HCT116 (cell line): ENCODE results near the gene FXYD2. TPM values are rescaled to one million over a fixed set of nuclear protein-coding genes. Genes with fewer than 3 reads are reported as not detected.
"Not testable (repeated sequence)": the region's sequence is repeated elsewhere in the genome, so short reads cannot be mapped to it uniquely, and the experiment has no call there.

Source experiments
- ATAC-seq: fragments of 200-7000 bp; cut with Tn5 transposase; 2 replicates; pipeline ENCODE4 v1.9.1; 2020; ENCODE audit warnings: mild to moderate bottlenecking, moderate library complexity
- BruUV-seq: library from RNA; stranded (reverse); fragments of 400-500 nt; replicated peaks from 2 replicates; lab custom pipeline; 2021; lab: Mats Ljungman, UMichigan
- CTCF ChIA-PET: fragments of 300-600 bp; sonication (Branson Sonifier 250); formaldehyde crosslinking; loops from one replicate; lab custom pipeline; 2021; ENCODE audit warnings: antibody characterized with exemption; lab: Charles Lee
- POLR2A ChIA-PET: fragments of 300-600, 350-600 bp; sonication (Branson Sonifier 250); formaldehyde crosslinking; loops from one replicate; lab custom pipeline; 2021; ENCODE audit warnings: antibody characterized with exemption; lab: Charles Lee
- RAD21 ChIA-PET, 2 experiments: fragments of 300-600 bp; sonication (Branson Sonifier 250); formaldehyde crosslinking; loops; one replicate each; lab custom pipeline; 2023; ENCODE audit warnings: low total read pairs in 2 of 2; ENCODE audit not compliant: uncharacterized antibody in 2 of 2, unreplicated experiment in 2 of 2, low non-redundant PET in 1 of 2; lab: Charles Lee
- DNase-seq: peaks from one replicate; pipeline ENCODE4 v3.0.0-alpha.2; 2010; ENCODE audit warnings: low read depth, low spot score
- H2AFZ ChIP-seq: fragments of 200-600 bp; shearing (Covaris generic), sonication (generic); 2 replicates; pipeline ENCODE4 v1.6.1; 2017; ENCODE audit warnings: low read depth, mixed run types, mixed read lengths, antibody characterized with exemption, low read length; ENCODE audit not compliant: poor library complexity, severe bottlenecking
- H3K27ac ChIP-seq: 2 replicates; pipeline ENCODE4 v1.5.1; 2012; ENCODE audit warnings: low read depth, low read length
- H3K27me3 ChIP-seq: fragments of 200-600 bp; sonication (generic); 2 replicates; pipeline ENCODE4 v1.6.1; 2016; ENCODE audit warnings: mixed run types, low read length, mixed read lengths; ENCODE audit not compliant: insufficient read depth
- H3K36me3 ChIP-seq, 2 experiments: fragments of 200-500 bp in 1 of 2; fragments of 200-600 bp in 1 of 2; sonication (Bioruptor generic) in 1 of 2; sonication (generic) in 1 of 2; 2 replicates each; pipeline versions ENCODE4 v1.5.1 to v1.6.1; 2014 to 2016; ENCODE audit warnings: low read length in 2 of 2, inconsistent platforms in 1 of 2, mixed read lengths in 1 of 2, mixed run types in 1 of 2; ENCODE audit not compliant: insufficient read depth in 2 of 2, control insufficient read depth in 1 of 2
- H3K4me1 ChIP-seq, 2 experiments: fragments of 200-600 bp in 1 of 2; sonication (generic) in 1 of 2; 2 replicates each; pipeline versions ENCODE4 v1.5.1 to v1.6.1; 2012 to 2017; ENCODE audit warnings: low read length in 2 of 2, inconsistent platforms in 1 of 2, mild to moderate bottlenecking in 1 of 2, mixed read lengths in 1 of 2, mixed run types in 1 of 2, moderate library complexity in 1 of 2; ENCODE audit not compliant: insufficient read depth in 2 of 2, control insufficient read depth in 1 of 2
- H3K4me2 ChIP-seq: fragments of 200-600 bp; sonication (generic); 2 replicates; pipeline ENCODE4 v1.6.1; 2017; ENCODE audit warnings: mixed run types, low read length, mixed read lengths
- H3K4me3 ChIP-seq, 2 experiments: fragments of 200-600 bp in 1 of 2; sonication (generic) in 1 of 2; replicated peaks in 1 of 2; 2 replicates each; pipeline ENCODE4 v1.5.1; 2011 to 2016; ENCODE audit warnings: low read length in 2 of 2, control low read depth in 1 of 2, low read depth in 1 of 2, mild to moderate bottlenecking in 1 of 2, mixed read lengths in 1 of 2, mixed run types in 1 of 2
- H3K79me2 ChIP-seq: fragments of 200-600 bp; sonication (generic); 2 replicates; pipeline ENCODE4 v1.6.1; 2017; ENCODE audit warnings: mild to moderate bottlenecking, mixed run types, low read length, moderate library complexity, mixed read lengths; ENCODE audit not compliant: insufficient read depth
- H3K9ac ChIP-seq: fragments of 200-600 bp; sonication (generic); 2 replicates; pipeline ENCODE4 v1.6.1; 2016; ENCODE audit warnings: low read length, mixed read lengths
- H3K9me2 ChIP-seq: fragments of 200-600 bp; sonication (generic), shearing (Covaris generic); 2 replicates; pipeline ENCODE4 v1.6.1; 2017; ENCODE audit warnings: mixed run types, mild to moderate bottlenecking, moderate library complexity; ENCODE audit not compliant: insufficient read depth
- H3K9me3 ChIP-seq, 2 experiments: fragments of 200-500 bp in 1 of 2; fragments of 200-600 bp in 1 of 2; sonication (Bioruptor generic) in 1 of 2; sonication (generic) in 1 of 2; 2 replicates each; pipeline ENCODE4 v1.6.1; 2014 to 2017; ENCODE audit warnings: low read length in 2 of 2, mixed read lengths in 2 of 2, inconsistent platforms in 1 of 2, low read depth in 1 of 2, mild to moderate bottlenecking in 1 of 2, mixed run types in 1 of 2, moderate library complexity in 1 of 2; ENCODE audit not compliant: control insufficient read depth in 1 of 2, insufficient read depth in 1 of 2
- H4K20me1 ChIP-seq: fragments of 200-600 bp; sonication (generic), shearing (Covaris generic); 2 replicates; pipeline ENCODE4 v1.6.1; 2017; ENCODE audit warnings: mixed run types, mild to moderate bottlenecking, moderate library complexity; ENCODE audit not compliant: insufficient read depth
- CBX3 ChIP-seq: IDR thresholded peaks from 2 replicates; pipeline ENCODE4 v1.6.1; 2012; ENCODE audit warnings: low read depth
- CEBPB ChIP-seq: IDR thresholded peaks from 2 replicates; pipeline ENCODE4 v1.6.1; 2012; ENCODE audit warnings: low read depth
- CTCF ChIP-seq, 3 experiments: fragments of 200-600 bp in 1 of 3; sonication (generic) in 1 of 3; IDR thresholded peaks in 2 of 3; conservative IDR thresholded peaks in 1 of 3; 2 replicates each; pipeline ENCODE4 v1.5.1; 2012 to 2017; ENCODE audit warnings: low read depth in 2 of 3, low read length in 2 of 3, antibody characterized with exemption in 1 of 3, borderline replicate concordance in 1 of 3, control low read depth in 1 of 3, mild to moderate bottlenecking in 1 of 3, mixed read lengths in 1 of 3, mixed run types in 1 of 3, moderate library complexity in 1 of 3; ENCODE audit not compliant: insufficient read depth in 1 of 3
- EGR1 ChIP-seq: IDR thresholded peaks from 2 replicates; pipeline ENCODE4 v1.6.1; 2012; ENCODE audit warnings: low read depth
- RAD21 ChIP-seq: IDR thresholded peaks from 2 replicates; pipeline ENCODE4 v1.6.1; 2012; ENCODE audit warnings: low read depth, mild to moderate bottlenecking
- TCF7L2 ChIP-seq: IDR thresholded peaks from 2 replicates; pipeline ENCODE4 v1.7.0; 2011; ENCODE audit warnings: borderline replicate concordance, inconsistent platforms; ENCODE audit not compliant: insufficient read depth, insufficient read length; ENCODE audit errors: extremely low read depth
- YY1 ChIP-seq: IDR thresholded peaks from 2 replicates; pipeline ENCODE4 v1.6.1; 2011; ENCODE audit warnings: low read length, low read depth, moderate library complexity, mild to moderate bottlenecking; ENCODE audit not compliant: insufficient replicate concordance; ENCODE audit errors: extremely low read depth
- intact Hi-C: fragments of 100-400 bp; cut with micrococcal nuclease; formaldehyde crosslinking; loops from 2 replicates; pipeline ENCODE4 v1.10.0; 2022
- total RNA-seq: library from RNA; stranded (reverse); gene quantifications from one replicate; pipeline ENCODE4 v1.2.1, GENCODE V29; 2021; ENCODE audit not compliant: unreplicated experiment

FXYD2 gene
- total RNA-seq, 1 experiment from 2014 or later = 0.52 TPM

GRCh38 chr11:117810056-117810451 is 14.5 kb downstream of the FXYD2 start:
- POLR2A ChIA-PET, H4K20me1 ChIP-seq, H3K4me3 ChIP-seq, H3K4me2 ChIP-seq, BruUV-seq, H3K9me3 ChIP-seq, H3K79me2 ChIP-seq, H3K9me2 ChIP-seq, DNase-seq, H3K36me3 ChIP-seq, ATAC-seq, H3K27me3 ChIP-seq, H3K27ac ChIP-seq, H3K9ac ChIP-seq, intact Hi-C loops, H2AFZ ChIP-seq: not testable (repeated sequence)
- RAD21 ChIA-PET = interaction anchor here in 1 of 2 experiments (1.6 kb wide), 1 partner anchor 383 kb away, joined by 16 read pairs; no protein-coding TSS in a partner anchor
- CTCF ChIA-PET = interaction anchor here (1.7 to 3.2 kb wide), 4 partner anchors 7 to 383 kb away, joined by 6 to 90 read pairs (median 57); no protein-coding TSS in a partner anchor
- peaks cover 6 to 23% of the 10 kb centered on the region in 2 experiments; a peak in 3 of 4 replicates for H3K4me1 ChIP-seq

- POLR2A ChIA-PET = interaction anchor here (1.0 to 1.2 kb wide), 3 partner anchors 8 to 383 kb away, joined by 3 to 4 read pairs (median 4); no protein-coding TSS in a partner anchor
- RAD21 ChIA-PET = interaction anchor here (0.7 to 1.6 kb wide), 5 partner anchors 8 to 384 kb away, joined by 3 to 16 read pairs (median 5); no protein-coding TSS in a partner anchor
- Histone ChIP-seq H3K27ac (no peak overlapping the region), H3K9me2 (no peaks in the 10 kb centered on the region), H3K9me3 (no peaks in the 10 kb centered on the region), H3K36me3 (no peaks in the 10 kb centered on the region), H3K4me2 (peak overlapping the region; percentile 76), H4K20me1 (no peaks in the 10 kb centered on the region), H3K79me2 (no peaks in the 10 kb centered on the region), H3K9ac (peak overlapping the region; percentile 10; the same call in 1 of the 2 replicates), H3K4me1 (peaks cover 6 to 17% of the 10 kb centered on the region in 2 experiments; a peak in 3 of 4 replicates), H3K27me3 (no peaks in the 10 kb centered on the region), H2AFZ (peak overlapping the region; percentile 87), H3K4me3 (peak overlapping the region; percentile 19 to 42)
- DNase-seq = peak; percentile 63
- BruUV-seq = no TSS peak
- peak; percentile 98 for ATAC-seq
- intact Hi-C loops = loop anchor here (2.0 to 5.0 kb wide), 4 partner anchors 363 to 478 kb away; no protein-coding TSS in a partner anchor
- TF ChIP-seq RAD21 = peak; percentile 87
- TF ChIP-seq CTCF (IDR thresholded peaks at IDR 0.05 in 2 of 3, conservative IDR thresholded peaks at IDR 0.05 in 1 of 3; ENCODE audit: borderline replicate concordance in 1 of 3, insufficient read depth in 1 of 3, low read depth in 2 of 3, low read length in 2 of 3) = peak; percentile 56 to 76 (median 65)
- TF ChIP-seq EGR1 = no peak
- no peak for TF ChIP-seq CEBPB
- peak; percentile 2; the same call in 1 of the 2 replicates for TF ChIP-seq CBX3
- TF ChIP-seq TCF7L2 = no peak
- TF ChIP-seq YY1 = peak; percentile 30
- CTCF ChIA-PET = interaction anchor here (0.7 to 3.2 kb wide), 10 partner anchors 8 to 382 kb away, joined by 3 to 90 read pairs (median 15); no protein-coding TSS in a partner anchor
Observed at GRCh38 chr11:117809236-117810055, 15.1 kb downstream of the FXYD2 start.
